ENCODE data around the gene IGF2.

IGF2 gene

GRCh38 chr11:2096919-2097301 is 42.3 kb downstream of the IGF2 start:
- Mint-ChIP-seq H3K27ac (ENCODE audit: low read depth) (no peak overlapping the region), H3K4me3 (no peak overlapping the region), H3K27me3 (peaks cover 43% of the 10 kb centered on the region), H3K36me3 (ENCODE audit: insufficient read depth) (peaks cover 3% of the 10 kb centered on the region), H3K9me3 (no peaks in the 10 kb centered on the region), H3K4me1 (peaks cover 12% of the 10 kb centered on the region)
- ATAC-seq (replicated peaks; ENCODE audit: extremely low read depth, poor library complexity, severe bottlenecking) (no peak), DNase-seq (ENCODE audit: low spot score in 2 of 2) (no peak)

GRCh38 chr11:2096011-2096918 is 42.9 kb downstream of the IGF2 start:
- H3K4me1 Mint-ChIP-seq: peaks cover 12% of the 10 kb centered on the region
- peaks cover 3% of the 10 kb centered on the region for H3K36me3 Mint-ChIP-seq (ENCODE audit: insufficient read depth)
- no peak overlapping the region for H3K27ac Mint-ChIP-seq (ENCODE audit: low read depth)
- H3K27me3 Mint-ChIP-seq: peaks cover 47% of the 10 kb centered on the region
- DNase-seq (ENCODE audit: low spot score in 2 of 2): no peak
- no peak for ATAC-seq (replicated peaks; ENCODE audit: extremely low read depth, poor library complexity, severe bottlenecking)
- no peak overlapping the region for H3K4me3 Mint-ChIP-seq
- no peaks in the 10 kb centered on the region for H3K9me3 Mint-ChIP-seq

GRCh38 chr11:2095542-2095941 is 43.6 kb downstream of the IGF2 start:
- no peaks in the 10 kb centered on the region for H3K9me3 Mint-ChIP-seq
- no peak overlapping the region for H3K27ac Mint-ChIP-seq (ENCODE audit: low read depth)
- ATAC-seq (replicated peaks; ENCODE audit: extremely low read depth, poor library complexity, severe bottlenecking) (no peak), DNase-seq (ENCODE audit: low spot score in 2 of 2) (no peak)
- H3K27me3 Mint-ChIP-seq: peaks cover 47% of the 10 kb centered on the region
- peaks cover 12% of the 10 kb centered on the region for H3K4me1 Mint-ChIP-seq
- peaks cover 3% of the 10 kb centered on the region for H3K36me3 Mint-ChIP-seq (ENCODE audit: insufficient read depth)
- H3K4me3 Mint-ChIP-seq: no peak overlapping the region

- Mint-ChIP-seq H3K36me3 (ENCODE audit: insufficient read depth) (peaks cover 5% of the 10 kb centered on the region), H3K4me1 (peaks cover 12% of the 10 kb centered on the region), H3K9me3 (no peaks in the 10 kb centered on the region), H3K27ac (ENCODE audit: low read depth) (no peak overlapping the region), H3K4me3 (no peak overlapping the region), H3K27me3 (peaks cover 47% of the 10 kb centered on the region)
- ATAC-seq (replicated peaks; ENCODE audit: extremely low read depth, poor library complexity, severe bottlenecking) (no peak), DNase-seq (ENCODE audit: low spot score in 2 of 2) (no peak)
These were observed 44.0 kb downstream of the IGF2 start for GRCh38 chr11:2095198-2095520.

- H3K27ac Mint-ChIP-seq (ENCODE audit: low read depth): no peak overlapping the region
- peaks cover 12% of the 10 kb centered on the region for H3K4me1 Mint-ChIP-seq
- peaks cover 5% of the 10 kb centered on the region for H3K36me3 Mint-ChIP-seq (ENCODE audit: insufficient read depth)
- ATAC-seq (replicated peaks; ENCODE audit: extremely low read depth, poor library complexity, severe bottlenecking) (no peak), DNase-seq (ENCODE audit: low spot score in 2 of 2) (no peak)
- no peaks in the 10 kb centered on the region for H3K9me3 Mint-ChIP-seq
- no peak overlapping the region for H3K4me3 Mint-ChIP-seq
- H3K27me3 Mint-ChIP-seq: peaks cover 47% of the 10 kb centered on the region
These were observed 44.6 kb downstream of the IGF2 start for GRCh38 chr11:2094354-2095197.

- Mint-ChIP-seq H3K36me3 (ENCODE audit: insufficient read depth) (peaks cover 5% of the 10 kb centered on the region), H3K4me1 (peaks cover 12% of the 10 kb centered on the region), H3K4me3 (no peak overlapping the region), H3K27me3 (peaks cover 47% of the 10 kb centered on the region), H3K9me3 (no peaks in the 10 kb centered on the region), H3K27ac (ENCODE audit: low read depth) (no peak overlapping the region)
- DNase-seq (ENCODE audit: low spot score in 2 of 2) (no peak), ATAC-seq (replicated peaks; ENCODE audit: extremely low read depth, poor library complexity, severe bottlenecking) (no peak)
These were observed 45.4 kb downstream of the IGF2 start for GRCh38 chr11:2093575-2094353.

- ATAC-seq (replicated peaks; ENCODE audit: extremely low read depth, poor library complexity, severe bottlenecking): peak; percentile 77
- H3K4me3 Mint-ChIP-seq: no peak overlapping the region
- no peak overlapping the region for H3K27ac Mint-ChIP-seq (ENCODE audit: low read depth)
- peaks cover 49% of the 10 kb centered on the region for H3K27me3 Mint-ChIP-seq
- H3K4me1 Mint-ChIP-seq: peaks cover 12% of the 10 kb centered on the region
- peak; percentile 34 to 57 for DNase-seq (ENCODE audit: low spot score in 2 of 2)
- no peaks in the 10 kb centered on the region for H3K9me3 Mint-ChIP-seq
- H3K36me3 Mint-ChIP-seq (ENCODE audit: insufficient read depth): peaks cover 5% of the 10 kb centered on the region
These were observed 46.2 kb downstream of the IGF2 start for GRCh38 chr11:2092956-2093412.

- H3K9me3 Mint-ChIP-seq: no peaks in the 10 kb centered on the region
- H3K27ac Mint-ChIP-seq (ENCODE audit: low read depth): no peak overlapping the region
- peaks cover 49% of the 10 kb centered on the region for H3K27me3 Mint-ChIP-seq
- no peak overlapping the region for H3K4me3 Mint-ChIP-seq
- H3K4me1 Mint-ChIP-seq: peaks cover 12% of the 10 kb centered on the region
- DNase-seq (ENCODE audit: low spot score in 2 of 2) (no peak), ATAC-seq (replicated peaks; ENCODE audit: extremely low read depth, poor library complexity, severe bottlenecking) (no peak)
- H3K36me3 Mint-ChIP-seq (ENCODE audit: insufficient read depth): peaks cover 5% of the 10 kb centered on the region
These were observed 46.7 kb downstream of the IGF2 start for GRCh38 chr11:2092464-2092910.

GRCh38 chr11:2091786-2092463 is 47.3 kb downstream of the IGF2 start:
- Mint-ChIP-seq H3K4me3 (no peak overlapping the region), H3K9me3 (no peaks in the 10 kb centered on the region), H3K36me3 (ENCODE audit: insufficient read depth) (peaks cover 5% of the 10 kb centered on the region), H3K4me1 (peaks cover 12% of the 10 kb centered on the region), H3K27ac (ENCODE audit: low read depth) (no peak overlapping the region), H3K27me3 (peaks cover 55% of the 10 kb centered on the region)
- ATAC-seq (replicated peaks; ENCODE audit: extremely low read depth, poor library complexity, severe bottlenecking) (no peak), DNase-seq (ENCODE audit: low spot score in 2 of 2) (no peak)

GRCh38 chr11:2091112-2091746 is 48.0 kb downstream of the IGF2 start:
- peaks cover 56% of the 10 kb centered on the region for H3K27me3 Mint-ChIP-seq
- peaks cover 12% of the 10 kb centered on the region for H3K4me1 Mint-ChIP-seq
- peaks cover 5% of the 10 kb centered on the region for H3K36me3 Mint-ChIP-seq (ENCODE audit: insufficient read depth)
- no peaks in the 10 kb centered on the region for H3K9me3 Mint-ChIP-seq
- DNase-seq (ENCODE audit: low spot score in 2 of 2) (no peak), ATAC-seq (replicated peaks; ENCODE audit: extremely low read depth, poor library complexity, severe bottlenecking) (no peak)
- no peak overlapping the region for H3K4me3 Mint-ChIP-seq
- no peak overlapping the region for H3K27ac Mint-ChIP-seq (ENCODE audit: low read depth)

- Mint-ChIP-seq H3K27me3 (peaks cover 57% of the 10 kb centered on the region), H3K4me3 (no peak overlapping the region), H3K9me3 (no peaks in the 10 kb centered on the region), H3K36me3 (ENCODE audit: insufficient read depth) (peaks cover 5% of the 10 kb centered on the region), H3K4me1 (peaks cover 12% of the 10 kb centered on the region), H3K27ac (ENCODE audit: low read depth) (no peak overlapping the region)
- no peak for ATAC-seq (replicated peaks; ENCODE audit: extremely low read depth, poor library complexity, severe bottlenecking)
- no peak for DNase-seq (ENCODE audit: low spot score in 2 of 2)
These were observed 48.7 kb downstream of the IGF2 start for GRCh38 chr11:2090172-2091111.

Data from central memory CD8-positive, alpha-beta T cell (primary cell).